Measurements from ENCODE around the gene TMEM198. TPM values are rescaled to one million over a fixed set of nuclear protein-coding genes. Genes with fewer than 3 reads are reported as not detected.

The TMEM198 gene
- total and polyA plus RNA-seq, 2 experiments from 2014 or later: 5.6 to 13.7 TPM

DNA sequence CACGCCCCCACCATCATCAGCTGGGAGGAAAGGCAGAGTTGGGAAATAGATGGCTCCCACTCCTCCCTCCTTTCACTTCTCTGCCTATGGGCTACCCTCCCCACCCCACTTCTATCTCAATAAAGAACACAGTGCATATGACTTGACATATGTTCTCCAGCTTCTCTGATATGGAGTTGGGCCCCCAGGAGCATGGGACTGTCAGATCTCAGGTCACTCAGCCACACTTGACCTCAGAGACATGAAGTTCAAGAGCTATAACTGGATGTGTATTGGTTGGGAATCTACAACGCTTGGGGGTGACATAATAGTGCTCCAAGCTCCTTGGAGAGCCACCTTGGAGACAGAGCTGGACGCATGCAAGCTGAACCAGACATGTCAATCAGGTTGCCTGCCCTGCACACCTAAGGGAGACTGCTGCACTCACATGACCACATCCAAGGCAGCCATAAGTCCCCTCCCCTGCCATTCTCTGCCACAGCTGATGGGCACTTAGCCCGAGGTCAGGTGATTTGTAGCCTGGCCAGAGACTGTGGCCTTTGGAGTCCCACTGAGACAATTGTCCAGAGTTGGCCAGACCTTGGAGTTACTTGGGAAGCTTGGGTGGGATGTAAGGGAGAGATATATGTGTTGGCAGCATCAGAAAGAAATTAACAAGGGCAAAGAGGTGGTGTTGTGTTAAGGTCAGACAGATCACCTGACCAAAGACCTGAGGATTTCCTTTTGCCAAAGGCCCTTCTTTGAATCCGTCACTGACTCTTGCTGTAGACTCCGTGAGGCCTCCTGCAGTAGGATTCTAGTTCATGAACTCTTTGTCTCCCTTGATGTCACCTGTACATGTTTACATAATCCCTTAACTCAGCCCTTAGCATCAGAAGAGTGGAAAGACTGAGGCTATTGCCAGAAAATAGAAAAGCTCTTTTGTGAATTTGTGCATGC lies 32.0 kb downstream of the TMEM198 start:
- H3F3A ChIP-seq (replicated peaks; ENCODE audit: low read depth): peaks cover 4% of the 10 kb centered on the region; the same call in 1 of the 2 replicates
- TF ChIP-seq, protein P1, sequence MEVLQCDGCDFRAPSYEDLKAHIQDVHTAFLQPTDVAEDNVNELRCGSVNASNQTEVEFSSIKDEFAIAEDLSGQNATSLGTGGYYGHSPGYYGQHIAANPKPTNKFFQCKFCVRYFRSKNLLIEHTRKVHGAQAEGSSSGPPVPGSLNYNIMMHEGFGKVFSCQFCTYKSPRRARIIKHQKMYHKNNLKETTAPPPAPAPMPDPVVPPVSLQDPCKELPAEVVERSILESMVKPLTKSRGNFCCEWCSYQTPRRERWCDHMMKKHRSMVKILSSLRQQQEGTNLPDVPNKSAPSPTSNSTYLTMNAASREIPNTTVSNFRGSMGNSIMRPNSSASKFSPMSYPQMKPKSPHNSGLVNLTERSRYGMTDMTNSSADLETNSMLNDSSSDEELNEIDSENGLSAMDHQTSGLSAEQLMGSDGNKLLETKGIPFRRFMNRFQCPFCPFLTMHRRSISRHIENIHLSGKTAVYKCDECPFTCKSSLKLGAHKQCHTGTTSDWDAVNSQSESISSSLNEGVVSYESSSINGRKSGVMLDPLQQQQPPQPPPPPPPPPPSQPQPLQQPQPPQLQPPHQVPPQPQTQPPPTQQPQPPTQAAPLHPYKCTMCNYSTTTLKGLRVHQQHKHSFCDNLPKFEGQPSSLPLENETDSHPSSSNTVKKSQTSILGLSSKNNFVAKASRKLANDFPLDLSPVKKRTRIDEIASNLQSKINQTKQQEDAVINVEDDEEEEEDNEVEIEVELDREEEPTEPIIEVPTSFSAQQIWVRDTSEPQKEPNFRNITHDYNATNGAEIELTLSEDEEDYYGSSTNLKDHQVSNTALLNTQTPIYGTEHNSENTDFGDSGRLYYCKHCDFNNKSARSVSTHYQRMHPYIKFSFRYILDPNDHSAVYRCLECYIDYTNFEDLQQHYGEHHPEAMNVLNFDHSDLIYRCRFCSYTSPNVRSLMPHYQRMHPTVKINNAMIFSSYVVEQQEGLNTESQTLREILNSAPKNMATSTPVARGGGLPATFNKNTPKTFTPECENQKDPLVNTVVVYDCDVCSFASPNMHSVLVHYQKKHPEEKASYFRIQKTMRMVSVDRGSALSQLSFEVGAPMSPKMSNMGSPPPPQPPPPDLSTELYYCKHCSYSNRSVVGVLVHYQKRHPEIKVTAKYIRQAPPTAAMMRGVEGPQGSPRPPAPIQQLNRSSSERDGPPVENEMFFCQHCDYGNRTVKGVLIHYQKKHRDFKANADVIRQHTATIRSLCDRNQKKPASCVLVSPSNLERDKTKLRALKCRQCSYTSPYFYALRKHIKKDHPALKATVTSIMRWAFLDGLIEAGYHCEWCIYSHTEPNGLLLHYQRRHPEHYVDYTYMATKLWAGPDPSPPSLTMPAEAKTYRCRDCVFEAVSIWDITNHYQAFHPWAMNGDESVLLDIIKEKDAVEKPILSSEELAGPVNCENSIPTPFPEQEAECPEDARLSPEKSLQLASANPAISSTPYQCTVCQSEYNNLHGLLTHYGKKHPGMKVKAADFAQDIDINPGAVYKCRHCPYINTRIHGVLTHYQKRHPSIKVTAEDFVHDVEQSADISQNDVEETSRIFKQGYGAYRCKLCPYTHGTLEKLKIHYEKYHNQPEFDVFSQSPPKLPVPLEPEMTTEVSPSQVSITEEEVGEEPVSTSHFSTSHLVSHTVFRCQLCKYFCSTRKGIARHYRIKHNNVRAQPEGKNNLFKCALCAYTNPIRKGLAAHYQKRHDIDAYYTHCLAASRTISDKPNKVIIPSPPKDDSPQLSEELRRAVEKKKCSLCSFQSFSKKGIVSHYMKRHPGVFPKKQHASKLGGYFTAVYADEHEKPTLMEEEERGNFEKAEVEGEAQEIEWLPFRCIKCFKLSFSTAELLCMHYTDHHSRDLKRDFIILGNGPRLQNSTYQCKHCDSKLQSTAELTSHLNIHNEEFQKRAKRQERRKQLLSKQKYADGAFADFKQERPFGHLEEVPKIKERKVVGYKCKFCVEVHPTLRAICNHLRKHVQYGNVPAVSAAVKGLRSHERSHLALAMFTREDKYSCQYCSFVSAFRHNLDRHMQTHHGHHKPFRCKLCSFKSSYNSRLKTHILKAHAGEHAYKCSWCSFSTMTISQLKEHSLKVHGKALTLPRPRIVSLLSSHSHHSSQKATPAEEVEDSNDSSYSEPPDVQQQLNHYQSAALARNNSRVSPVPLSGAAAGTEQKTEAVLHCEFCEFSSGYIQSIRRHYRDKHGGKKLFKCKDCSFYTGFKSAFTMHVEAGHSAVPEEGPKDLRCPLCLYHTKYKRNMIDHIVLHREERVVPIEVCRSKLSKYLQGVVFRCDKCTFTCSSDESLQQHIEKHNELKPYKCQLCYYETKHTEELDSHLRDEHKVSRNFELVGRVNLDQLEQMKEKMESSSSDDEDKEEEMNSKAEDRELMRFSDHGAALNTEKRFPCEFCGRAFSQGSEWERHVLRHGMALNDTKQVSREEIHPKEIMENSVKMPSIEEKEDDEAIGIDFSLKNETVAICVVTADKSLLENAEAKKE (CRISPR knock-in tag; IDR thresholded peaks at IDR 0.05): no peak
- TF ChIP-seq, protein P2, sequence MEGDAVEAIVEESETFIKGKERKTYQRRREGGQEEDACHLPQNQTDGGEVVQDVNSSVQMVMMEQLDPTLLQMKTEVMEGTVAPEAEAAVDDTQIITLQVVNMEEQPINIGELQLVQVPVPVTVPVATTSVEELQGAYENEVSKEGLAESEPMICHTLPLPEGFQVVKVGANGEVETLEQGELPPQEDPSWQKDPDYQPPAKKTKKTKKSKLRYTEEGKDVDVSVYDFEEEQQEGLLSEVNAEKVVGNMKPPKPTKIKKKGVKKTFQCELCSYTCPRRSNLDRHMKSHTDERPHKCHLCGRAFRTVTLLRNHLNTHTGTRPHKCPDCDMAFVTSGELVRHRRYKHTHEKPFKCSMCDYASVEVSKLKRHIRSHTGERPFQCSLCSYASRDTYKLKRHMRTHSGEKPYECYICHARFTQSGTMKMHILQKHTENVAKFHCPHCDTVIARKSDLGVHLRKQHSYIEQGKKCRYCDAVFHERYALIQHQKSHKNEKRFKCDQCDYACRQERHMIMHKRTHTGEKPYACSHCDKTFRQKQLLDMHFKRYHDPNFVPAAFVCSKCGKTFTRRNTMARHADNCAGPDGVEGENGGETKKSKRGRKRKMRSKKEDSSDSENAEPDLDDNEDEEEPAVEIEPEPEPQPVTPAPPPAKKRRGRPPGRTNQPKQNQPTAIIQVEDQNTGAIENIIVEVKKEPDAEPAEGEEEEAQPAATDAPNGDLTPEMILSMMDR (conservative IDR thresholded peaks at IDR 0.05; ENCODE audit: low read depth in 2 of 2): no peak
- no peak for TF ChIP-seq ZNF114 (CRISPR knock-in tag; IDR thresholded peaks at IDR 0.05)
- TF ChIP-seq, protein P3, sequence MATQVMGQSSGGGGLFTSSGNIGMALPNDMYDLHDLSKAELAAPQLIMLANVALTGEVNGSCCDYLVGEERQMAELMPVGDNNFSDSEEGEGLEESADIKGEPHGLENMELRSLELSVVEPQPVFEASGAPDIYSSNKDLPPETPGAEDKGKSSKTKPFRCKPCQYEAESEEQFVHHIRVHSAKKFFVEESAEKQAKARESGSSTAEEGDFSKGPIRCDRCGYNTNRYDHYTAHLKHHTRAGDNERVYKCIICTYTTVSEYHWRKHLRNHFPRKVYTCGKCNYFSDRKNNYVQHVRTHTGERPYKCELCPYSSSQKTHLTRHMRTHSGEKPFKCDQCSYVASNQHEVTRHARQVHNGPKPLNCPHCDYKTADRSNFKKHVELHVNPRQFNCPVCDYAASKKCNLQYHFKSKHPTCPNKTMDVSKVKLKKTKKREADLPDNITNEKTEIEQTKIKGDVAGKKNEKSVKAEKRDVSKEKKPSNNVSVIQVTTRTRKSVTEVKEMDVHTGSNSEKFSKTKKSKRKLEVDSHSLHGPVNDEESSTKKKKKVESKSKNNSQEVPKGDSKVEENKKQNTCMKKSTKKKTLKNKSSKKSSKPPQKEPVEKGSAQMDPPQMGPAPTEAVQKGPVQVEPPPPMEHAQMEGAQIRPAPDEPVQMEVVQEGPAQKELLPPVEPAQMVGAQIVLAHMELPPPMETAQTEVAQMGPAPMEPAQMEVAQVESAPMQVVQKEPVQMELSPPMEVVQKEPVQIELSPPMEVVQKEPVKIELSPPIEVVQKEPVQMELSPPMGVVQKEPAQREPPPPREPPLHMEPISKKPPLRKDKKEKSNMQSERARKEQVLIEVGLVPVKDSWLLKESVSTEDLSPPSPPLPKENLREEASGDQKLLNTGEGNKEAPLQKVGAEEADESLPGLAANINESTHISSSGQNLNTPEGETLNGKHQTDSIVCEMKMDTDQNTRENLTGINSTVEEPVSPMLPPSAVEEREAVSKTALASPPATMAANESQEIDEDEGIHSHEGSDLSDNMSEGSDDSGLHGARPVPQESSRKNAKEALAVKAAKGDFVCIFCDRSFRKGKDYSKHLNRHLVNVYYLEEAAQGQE (IDR thresholded peaks at IDR 0.05; ENCODE audit: unreplicated experiment): no peak
- no peak for TF ChIP-seq POLR2AphosphoS5 (IDR thresholded peaks at IDR 0.05; ENCODE audit: low read depth)
- no peak for TF ChIP-seq EZH2phosphoT487 (IDR thresholded peaks at IDR 0.05; ENCODE audit: unreplicated experiment)
- TF ChIP-seq NANOG (IDR thresholded peaks at IDR 0.05; ENCODE audit: borderline replicate concordance): no peak
- no peak for TF ChIP-seq CREB1 (CRISPR knock-in tag; IDR thresholded peaks at IDR 0.05; ENCODE audit: low read depth)
- TF ChIP-seq, protein P4, sequence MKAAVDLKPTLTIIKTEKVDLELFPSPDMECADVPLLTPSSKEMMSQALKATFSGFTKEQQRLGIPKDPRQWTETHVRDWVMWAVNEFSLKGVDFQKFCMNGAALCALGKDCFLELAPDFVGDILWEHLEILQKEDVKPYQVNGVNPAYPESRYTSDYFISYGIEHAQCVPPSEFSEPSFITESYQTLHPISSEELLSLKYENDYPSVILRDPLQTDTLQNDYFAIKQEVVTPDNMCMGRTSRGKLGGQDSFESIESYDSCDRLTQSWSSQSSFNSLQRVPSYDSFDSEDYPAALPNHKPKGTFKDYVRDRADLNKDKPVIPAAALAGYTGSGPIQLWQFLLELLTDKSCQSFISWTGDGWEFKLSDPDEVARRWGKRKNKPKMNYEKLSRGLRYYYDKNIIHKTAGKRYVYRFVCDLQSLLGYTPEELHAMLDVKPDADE (IDR thresholded peaks at IDR 0.05): no peak
- DNase-seq (ENCODE audit: low spot score) (no peak), ATAC-seq (no peak)
- no peak overlapping the region; the same call in 2 of the 3 replicates for H3K4me3 Mint-ChIP-seq
- no peaks in the 10 kb centered on the region for H3K36me3 ChIP-seq (ENCODE audit: insufficient read depth)
- H3K27ac Mint-ChIP-seq: no peak overlapping the region
- H3K9me2 ChIP-seq (ENCODE audit: insufficient read depth): 0 out of 2 replicates have a peak, but pooled peaks cover 4% of the 10 kb centered on the region
- no peaks in the 10 kb centered on the region; the same call in 2 of the 3 replicates for H3K36me3 Mint-ChIP-seq (ENCODE audit: low read depth)
- H3K9me3 Mint-ChIP-seq: no peaks in the 10 kb centered on the region
- H3K79me2 ChIP-seq (replicated peaks; ENCODE audit: insufficient read depth): no peaks in the 10 kb centered on the region
- peak overlapping the region; percentile 72; the same call in 1 of the 2 replicates for H3K4me2 ChIP-seq
- no peak overlapping the region for H3K27ac ChIP-seq (ENCODE audit: low read depth)
- H4K20me1 ChIP-seq (replicated peaks; ENCODE audit: insufficient read depth): no peaks in the 10 kb centered on the region
- H3K4me1 Mint-ChIP-seq: peaks cover 48% of the 10 kb centered on the region
- H3K4me3 ChIP-seq: no peak overlapping the region
- no peaks in the 10 kb centered on the region for H3K27me3 ChIP-seq (ENCODE audit: insufficient read depth)
- H3K4me1 ChIP-seq (ENCODE audit: insufficient read depth): peaks cover 40% of the 10 kb centered on the region
- H2AFZ ChIP-seq: peak overlapping the region; percentile 94; the same call in 1 of the 2 replicates
- H3K27me3 Mint-ChIP-seq (ENCODE audit: insufficient read depth, low read depth, poor library complexity): peaks cover 17% of the 10 kb centered on the region

Measured in GM23338 (cell line).